H9 (cell line): ENCODE data around the gene MYLK. TPM values are rescaled to one million over a fixed set of nuclear protein-coding genes. Genes with fewer than 3 reads are reported as not detected.

Experiments
- DNase-seq: peaks from one replicate; pipeline ENCODE4 v3.0.0-alpha.2; 2017
- H2AFZ ChIP-seq: one replicate; pipeline ENCODE4 v1.6.1; 2013; ENCODE audit warnings: mild to moderate bottlenecking, low read length, control low read depth, moderate library complexity
- H2AK5ac ChIP-seq: 2 replicates; pipeline ENCODE4 v1.6.1; 2013; ENCODE audit warnings: low read length, control low read depth, mixed read lengths; ENCODE audit not compliant: insufficient read length
- H2BK120ac ChIP-seq: one replicate; pipeline ENCODE4 v1.6.1; 2013; ENCODE audit warnings: low read depth, mild to moderate bottlenecking, low read length, control low read depth, inconsistent platforms; ENCODE audit not compliant: poor library complexity, severe bottlenecking
- H2BK12ac ChIP-seq: 2 replicates; pipeline ENCODE4 v1.6.1; 2013; ENCODE audit warnings: low read length, control low read depth, mixed read lengths, low read depth; ENCODE audit not compliant: insufficient read length
- H2BK15ac ChIP-seq: 2 replicates; pipeline ENCODE4 v1.6.1; 2013; ENCODE audit warnings: low read depth, low read length, control low read depth
- H2BK20ac ChIP-seq: one replicate; pipeline ENCODE4 v1.6.1; 2013; ENCODE audit warnings: low read depth, mild to moderate bottlenecking, low read length, control low read depth, inconsistent platforms; ENCODE audit not compliant: poor library complexity, severe bottlenecking
- H2BK5ac ChIP-seq: 2 replicates; pipeline ENCODE4 v1.6.1; 2013; ENCODE audit warnings: low read length, control low read depth, mixed read lengths; ENCODE audit not compliant: insufficient read length
- H3K14ac ChIP-seq: 2 replicates; pipeline ENCODE4 v1.6.1; 2013; ENCODE audit warnings: low read length, control low read depth; ENCODE audit not compliant: insufficient read depth
- H3K18ac ChIP-seq: 2 replicates; pipeline ENCODE4 v1.6.1; 2013; ENCODE audit warnings: low read depth, mild to moderate bottlenecking, mixed read lengths, low read length, control low read depth; ENCODE audit not compliant: insufficient read length
- H3K23ac ChIP-seq: 2 replicates; pipeline ENCODE4 v1.6.1; 2013; ENCODE audit warnings: low read length, control low read depth, mixed read lengths, low read depth; ENCODE audit not compliant: insufficient read length
- H3K23me2 ChIP-seq: 2 replicates; pipeline ENCODE4 v1.6.1; 2013; ENCODE audit warnings: low read depth, mild to moderate bottlenecking, mixed read lengths, low read length, control low read depth; ENCODE audit not compliant: insufficient read length, poor library complexity, severe bottlenecking
- H3K27ac ChIP-seq: 2 replicates; pipeline ENCODE4 v1.5.1; 2013; ENCODE audit warnings: low read length, control low read depth, mixed read lengths, low read depth; ENCODE audit not compliant: insufficient read length
- H3K27me3 ChIP-seq: 2 replicates; pipeline ENCODE4 v1.6.1; 2013; ENCODE audit warnings: low read length, control low read depth, inconsistent platforms; ENCODE audit not compliant: insufficient read depth
- H3K4ac ChIP-seq: 2 replicates; pipeline ENCODE4 v1.6.1; 2013; ENCODE audit warnings: low read depth, mild to moderate bottlenecking, control low read depth, inconsistent platforms, low read length, moderate library complexity
- H3K4me1 ChIP-seq: 2 replicates; pipeline ENCODE4 v1.6.1; 2013; ENCODE audit warnings: low read length, control low read depth, inconsistent platforms; ENCODE audit not compliant: insufficient read depth
- H3K4me2 ChIP-seq: 2 replicates; pipeline ENCODE4 v1.6.1; 2013; ENCODE audit warnings: low read length, control low read depth, mixed read lengths; ENCODE audit not compliant: insufficient read length, insufficient read depth
- H3K56ac ChIP-seq: 2 replicates; pipeline ENCODE4 v1.6.1; 2013; ENCODE audit warnings: low read depth, mild to moderate bottlenecking, mixed read lengths, low read length, control low read depth; ENCODE audit not compliant: insufficient read length
- H3K79me1 ChIP-seq: 2 replicates; pipeline ENCODE4 v1.6.1; 2013; ENCODE audit warnings: low read depth, mild to moderate bottlenecking, moderate library complexity, low read length, control low read depth, inconsistent platforms; ENCODE audit not compliant: insufficient read depth, poor library complexity, severe bottlenecking
- H3K79me2 ChIP-seq: 2 replicates; pipeline ENCODE4 v1.6.1; 2013; ENCODE audit warnings: low read length, control low read depth, inconsistent platforms; ENCODE audit not compliant: insufficient read depth
- H3K9ac ChIP-seq: 2 replicates; pipeline ENCODE4 v1.6.1; 2013; ENCODE audit warnings: low read length, control low read depth, mixed read lengths; ENCODE audit not compliant: insufficient read length; ENCODE audit errors: extremely low read depth
- H3K9me3 ChIP-seq: one replicate; pipeline ENCODE4 v1.6.1; 2013; ENCODE audit warnings: low read depth, low read length, inconsistent platforms; ENCODE audit not compliant: control insufficient read depth
- H3T11ph ChIP-seq: one replicate; pipeline ENCODE4 v1.6.1; 2013; ENCODE audit warnings: mild to moderate bottlenecking, low read length, control low read depth, inconsistent platforms
- H4K20me1 ChIP-seq: one replicate; pipeline ENCODE4 v1.6.1; 2013; ENCODE audit not compliant: control insufficient read depth, insufficient read length, insufficient read depth
- H4K5ac ChIP-seq: 2 replicates; pipeline ENCODE4 v1.6.1; 2013; ENCODE audit warnings: low read depth, mild to moderate bottlenecking, mixed read lengths, low read length, control low read depth; ENCODE audit not compliant: insufficient read length
- H4K8ac ChIP-seq: replicated peaks from 2 replicates; pipeline ENCODE4 v1.6.1; 2013; ENCODE audit warnings: low read length, control low read depth, mixed read lengths, low read depth; ENCODE audit not compliant: insufficient read length
- H4K91ac ChIP-seq: 2 replicates; pipeline ENCODE4 v1.6.1; 2013; ENCODE audit warnings: low read depth, mild to moderate bottlenecking, moderate library complexity, mixed read lengths, low read length, control low read depth; ENCODE audit not compliant: insufficient read length
- H3K27ac Mint-ChIP-seq, 3 experiments: 2 replicates in 2 of 3; 3 replicates in 1 of 3; pipeline ENCODE4 v1.8.0; 2020 to 2021; ENCODE audit warnings: mixed read lengths in 3 of 3, mild to moderate bottlenecking in 1 of 3, moderate library complexity in 1 of 3
- H3K27me3 Mint-ChIP-seq: 2 replicates; pipeline ENCODE4 v1.8.0; 2021; ENCODE audit warnings: low read depth, mild to moderate bottlenecking, moderate library complexity, mixed read lengths
- H3K36me3 Mint-ChIP-seq, 3 experiments: 2 replicates in 2 of 3; 3 replicates in 1 of 3; pipeline ENCODE4 v1.8.0; 2020 to 2021; ENCODE audit warnings: low read depth in 3 of 3, mixed read lengths in 3 of 3; ENCODE audit not compliant: insufficient read depth in 1 of 3
- H3K4me1 Mint-ChIP-seq, 2 experiments: 2 replicates each; pipeline ENCODE4 v1.8.0; 2020; ENCODE audit warnings: mixed read lengths in 2 of 2
- H3K4me3 Mint-ChIP-seq, 2 experiments: 2 replicates in 1 of 2; 3 replicates in 1 of 2; pipeline ENCODE4 v1.8.0; 2020 to 2021; ENCODE audit warnings: mild to moderate bottlenecking in 2 of 2, mixed read lengths in 2 of 2, moderate library complexity in 1 of 2
- H3K9me3 Mint-ChIP-seq, 2 experiments: 2 replicates in 1 of 2; 3 replicates in 1 of 2; pipeline ENCODE4 v1.8.0; 2020; ENCODE audit warnings: mild to moderate bottlenecking in 2 of 2, mixed read lengths in 2 of 2, moderate library complexity in 1 of 2
- WGBS: extraction: QIAGEN DNeasy Blood & Tissue Kit; methylation state at CpG from one replicate; pipeline ENCODE4 v1.1.7; 2013; ENCODE audit warnings: missing lambda C conversion rate, low lambda C conversion rate, mixed read lengths; ENCODE audit not compliant: insufficient read length; ENCODE audit errors: extremely low coverage; 5-methylcytosine and 5-hydroxymethylcytosine counted together
- total RNA-seq: library from RNA; stranded (reverse); gene quantifications from 2 replicates; pipeline ENCODE4 v1.2.1, GENCODE V29; 2021
- TF ChIP-seq, protein P1 (sequence below): fragments of 200-600 bp; sonication (generic); conservative IDR thresholded peaks from 3 replicates; pipeline ENCODE4 v1.8.0; 2021; ENCODE audit warnings: antibody characterized with exemption, mild to moderate bottlenecking

MYLK gene
- total RNA-seq, 1 experiment from 2014 or later, result 10.1 TPM

DNA sequence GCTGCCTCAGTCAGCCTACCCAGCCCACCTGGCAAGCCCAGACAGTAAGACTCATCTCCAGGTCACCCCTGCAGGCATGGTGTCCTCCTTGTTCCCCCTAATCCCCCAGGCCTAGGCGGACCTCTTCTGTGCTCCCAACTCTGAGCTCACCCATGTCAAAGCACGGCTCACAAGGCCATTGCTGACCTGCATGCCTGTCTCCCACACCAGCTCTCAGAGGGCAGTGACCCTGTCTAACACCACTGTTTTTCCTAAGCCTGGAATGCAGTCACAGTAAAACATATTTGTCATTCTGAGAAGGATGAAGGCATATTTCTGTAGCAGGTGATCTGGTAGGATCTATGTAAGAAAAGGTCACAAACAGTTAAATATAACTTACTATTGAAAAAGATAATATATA lies 189.0 kb downstream of the MYLK start:
- H2AK5ac ChIP-seq, result no peak overlapping the region
- H4K8ac ChIP-seq, result no peak overlapping the region
- peak overlapping the region; percentile 3; the same call in 1 of the 2 replicates for H3K14ac ChIP-seq
- no CpG with 5 or more reads among the region's 2 CpGs for WGBS
- no peak overlapping the region for H3K9ac ChIP-seq
- Mint-ChIP-seq H3K36me3 (no peaks in the 10 kb centered on the region; a peak in 2 of 7 replicates), H3K27ac (peak overlapping the region in 2 of 3 experiments; percentile 39 to 53; a peak in 2 of 7 replicates), H3K4me3 (no peak overlapping the region; a peak in 1 of 5 replicates), H3K27me3 (no peaks in the 10 kb centered on the region; the same call in 1 of the 2 replicates), H3K4me1 (peaks cover 30 to 44% of the 10 kb centered on the region in 2 experiments), H3K9me3 (no peaks in the 10 kb centered on the region)
- no peak overlapping the region for H2BK120ac ChIP-seq
- H3K23ac ChIP-seq, result no peak overlapping the region
- no peak overlapping the region for H4K91ac ChIP-seq
- H2BK20ac ChIP-seq, result no peak overlapping the region
- H3K9me3 ChIP-seq, result no peaks in the 10 kb centered on the region
- H3K4me2 ChIP-seq, result no peak overlapping the region
- no peaks in the 10 kb centered on the region for H3K23me2 ChIP-seq
- no peaks in the 10 kb centered on the region for H4K20me1 ChIP-seq
- H3K79me1 ChIP-seq, result no peaks in the 10 kb centered on the region
- no peak overlapping the region for H3K56ac ChIP-seq
- H4K5ac ChIP-seq, result no peak overlapping the region
- H2BK5ac ChIP-seq, result no peak overlapping the region
- H3K4me1 ChIP-seq, result peaks cover 4% of the 10 kb centered on the region; the same call in 1 of the 2 replicates
- H3K79me2 ChIP-seq, result no peaks in the 10 kb centered on the region
- H2BK12ac ChIP-seq, result no peak overlapping the region
- no peak overlapping the region for H2BK15ac ChIP-seq
- no peak overlapping the region for H3K18ac ChIP-seq
- H2AFZ ChIP-seq, result no peak overlapping the region
- H3T11ph ChIP-seq, result no peak overlapping the region
- no peaks in the 10 kb centered on the region for H3K27me3 ChIP-seq
- no peak overlapping the region for H3K4ac ChIP-seq
- TF ChIP-seq, protein P1, sequence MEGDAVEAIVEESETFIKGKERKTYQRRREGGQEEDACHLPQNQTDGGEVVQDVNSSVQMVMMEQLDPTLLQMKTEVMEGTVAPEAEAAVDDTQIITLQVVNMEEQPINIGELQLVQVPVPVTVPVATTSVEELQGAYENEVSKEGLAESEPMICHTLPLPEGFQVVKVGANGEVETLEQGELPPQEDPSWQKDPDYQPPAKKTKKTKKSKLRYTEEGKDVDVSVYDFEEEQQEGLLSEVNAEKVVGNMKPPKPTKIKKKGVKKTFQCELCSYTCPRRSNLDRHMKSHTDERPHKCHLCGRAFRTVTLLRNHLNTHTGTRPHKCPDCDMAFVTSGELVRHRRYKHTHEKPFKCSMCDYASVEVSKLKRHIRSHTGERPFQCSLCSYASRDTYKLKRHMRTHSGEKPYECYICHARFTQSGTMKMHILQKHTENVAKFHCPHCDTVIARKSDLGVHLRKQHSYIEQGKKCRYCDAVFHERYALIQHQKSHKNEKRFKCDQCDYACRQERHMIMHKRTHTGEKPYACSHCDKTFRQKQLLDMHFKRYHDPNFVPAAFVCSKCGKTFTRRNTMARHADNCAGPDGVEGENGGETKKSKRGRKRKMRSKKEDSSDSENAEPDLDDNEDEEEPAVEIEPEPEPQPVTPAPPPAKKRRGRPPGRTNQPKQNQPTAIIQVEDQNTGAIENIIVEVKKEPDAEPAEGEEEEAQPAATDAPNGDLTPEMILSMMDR, result no peak
- no peak overlapping the region for H3K27ac ChIP-seq
- DNase-seq, result no peak
